Astrocyte of the cerebellum (primary cell): ENCODE results near the gene C10orf105.

ENCODE experiments used
- DNase-seq: peaks from one replicate; pipeline ENCODE4 v3.0.0-alpha.2; 2011; ENCODE audit warnings: low read depth
- H3K4me3 ChIP-seq: 2 replicates; pipeline ENCODE4 v1.5.1; 2011; ENCODE audit warnings: mild to moderate bottlenecking, low read depth, low read length, moderate library complexity
- CTCF ChIP-seq: IDR thresholded peaks from 2 replicates; pipeline ENCODE4 v1.5.1; 2012; ENCODE audit warnings: low read length, low read depth, moderate library complexity, mild to moderate bottlenecking; ENCODE audit errors: missing control alignments
- in situ Hi-C: cut with HindIII; loops from 2 replicates; pipeline ENCODE4 v1.10.0; 2017; ENCODE audit warnings: low sequenced_read_pairs

The C10orf105 gene

GRCh38 chr10:71763352-71764127 is 44.0 kb upstream of the C10orf105 start:
- no peak for TF ChIP-seq CTCF
- DNase-seq: no peak
- in situ Hi-C loops: no loop called here
- H3K4me3 ChIP-seq: no peak overlapping the region

- no peak for DNase-seq
- H3K4me3 ChIP-seq: no peak overlapping the region
- in situ Hi-C loops: no loop called here
- TF ChIP-seq CTCF: no peak
These were observed 42.7 kb upstream of the C10orf105 start for GRCh38 chr10:71762324-71762723.

- in situ Hi-C loops: no loop called here
- TF ChIP-seq CTCF: no peak
- H3K4me3 ChIP-seq: no peak overlapping the region
- DNase-seq: no peak
These were observed 42.0 kb upstream of the C10orf105 start for GRCh38 chr10:71761541-71762113.

- TF ChIP-seq CTCF: no peak
- in situ Hi-C loops: no loop called here
- DNase-seq: no peak
- H3K4me3 ChIP-seq: no peak overlapping the region
These were observed 41.5 kb upstream of the C10orf105 start for GRCh38 chr10:71761105-71761511.

- no peak overlapping the region for H3K4me3 ChIP-seq
- in situ Hi-C loops: no loop called here
- DNase-seq: no peak
- TF ChIP-seq CTCF: no peak
These were observed 37.9 kb upstream of the C10orf105 start for GRCh38 chr10:71757399-71757922.

GRCh38 chr10:71756311-71757191 is 37.0 kb upstream of the C10orf105 start:
- H3K4me3 ChIP-seq: no peak overlapping the region
- no peak for DNase-seq
- TF ChIP-seq CTCF: no peak
- in situ Hi-C loops: no loop called here
